NCI-H128 (cell line): ENCODE results near the gene C6orf118.

Experiments used
- DNase-seq: peaks from one replicate; lab custom pipeline; 2025; ENCODE audit not compliant: unreplicated experiment; lab: John Stamatoyannopoulos, UW

The C6orf118 gene

GRCh38 chr6:165308926-165309731 is at the start of gene C6orf118:
Gene C6orf118, minus strand, starts transcription at chr6:165309605. Its CDS starts 19 bp downstream, at chr6:165309586.
- DNase-seq: peak; percentile 18

- no peak for DNase-seq
These were observed 36.3 kb upstream of the C6orf118 start for GRCh38 chr6:165345700-165346099.

GRCh38 chr6:165340532-165340931 is 31.1 kb upstream of the C6orf118 start:
- no peak for DNase-seq

- DNase-seq: no peak
These were observed 16.2 kb upstream of the C6orf118 start for GRCh38 chr6:165325609-165326008.

- DNase-seq: no peak
These were observed 12.2 kb upstream of the C6orf118 start for GRCh38 chr6:165321555-165322145.

GRCh38 chr6:165321150-165321549 is 11.7 kb upstream of the C6orf118 start:
- no peak for DNase-seq

GRCh38 chr6:165317723-165318122 is 8.3 kb upstream of the C6orf118 start:
- DNase-seq: no peak

- no peak for DNase-seq
These were observed 2.5 kb downstream of the C6orf118 start for GRCh38 chr6:165306955-165307354.

- no peak for DNase-seq
These were observed 7.8 kb downstream of the C6orf118 start for GRCh38 chr6:165301372-165302246.

GRCh38 chr6:165300422-165300936 is 8.9 kb downstream of the C6orf118 start:
- no peak for DNase-seq

GRCh38 chr6:165298875-165299274 is 10.5 kb downstream of the C6orf118 start:
- DNase-seq: no peak

- no peak for DNase-seq
These were observed 11.0 kb downstream of the C6orf118 start for GRCh38 chr6:165298402-165298801.

GRCh38 chr6:165292657-165293056 is 16.7 kb downstream of the C6orf118 start:
- DNase-seq: no peak

GRCh38 chr6:165274611-165275010 is 34.8 kb downstream of the C6orf118 start:
- DNase-seq: no peak

- no peak for DNase-seq
These were observed 36.8 kb downstream of the C6orf118 start for GRCh38 chr6:165272585-165272984.

GRCh38 chr6:165268987-165269386 is 40.4 kb downstream of the C6orf118 start:
- DNase-seq: no peak

GRCh38 chr6:165266621-165267020 is 42.8 kb downstream of the C6orf118 start:
- DNase-seq: no peak

- no peak for DNase-seq
These were observed 43.2 kb downstream of the C6orf118 start for GRCh38 chr6:165266191-165266590.

- DNase-seq: no peak
These were observed 48.9 kb downstream of the C6orf118 start for GRCh38 chr6:165260462-165260861.

- no peak for DNase-seq
These were observed 59.6 kb downstream of the C6orf118 start for GRCh38 chr6:165249808-165250207.

GRCh38 chr6:165245701-165246100 is 63.7 kb downstream of the C6orf118 start:
- no peak for DNase-seq
